Naive B cell (primary cell): Measurements from ENCODE around the gene MRPL2. TPM values are rescaled to one million over a fixed set of nuclear protein-coding genes. Genes with fewer than 3 reads are reported as not detected.
A peak's percentile ranks its signal among the peaks of the same experiment; 100 is the strongest.
"Not testable (repeated sequence)": the region's sequence is repeated elsewhere in the genome, so short reads cannot be mapped to it uniquely, and the experiment has no call there.

Experiments
- ATAC-seq, 2 donors: fragments of 150-1000 bp; cut with Tn5 transposase; 2 replicates each; pipeline ENCODE4 v1.10.0; 2021; ENCODE audit warnings: low read depth in 2 of 2, mild to moderate bottlenecking in 2 of 2, moderate library complexity in 2 of 2
- DNase-seq: peaks from one replicate; pipeline ENCODE4 v3.0.0; 2022
- H3K27ac Mint-ChIP-seq, 6 donors: one replicate each; pipeline ENCODE4 v1.8.0; 2020 to 2022; ENCODE audit warnings: mild to moderate bottlenecking in 6 of 6, mixed read lengths in 6 of 6, moderate library complexity in 5 of 6, inconsistent platforms in 2 of 6
- H3K27me3 Mint-ChIP-seq, 3 donors: one replicate each; pipeline ENCODE4 v1.8.0; 2021 to 2022; ENCODE audit warnings: mixed read lengths in 3 of 3, mild to moderate bottlenecking in 1 of 3
- H3K36me3 Mint-ChIP-seq, 2 donors: one replicate each; pipeline ENCODE4 v1.8.0; 2020 to 2022; ENCODE audit warnings: mixed read lengths in 2 of 2, inconsistent platforms in 1 of 2, mild to moderate bottlenecking in 1 of 2
- H3K4me1 Mint-ChIP-seq, 3 donors: one replicate each; pipeline ENCODE4 v1.8.0; 2020 to 2022; ENCODE audit warnings: mixed read lengths in 3 of 3, inconsistent platforms in 1 of 3, mild to moderate bottlenecking in 1 of 3, moderate library complexity in 1 of 3
- H3K4me3 Mint-ChIP-seq, 8 donors: one replicate each; pipeline ENCODE4 v1.8.0; 2020 to 2022; ENCODE audit warnings: mild to moderate bottlenecking in 8 of 8, mixed read lengths in 8 of 8, moderate library complexity in 8 of 8, inconsistent platforms in 2 of 8
- H3K9me3 Mint-ChIP-seq, 7 donors: one replicate each; pipeline ENCODE4 v1.8.0; 2020 to 2022; ENCODE audit warnings: mixed read lengths in 7 of 7, mild to moderate bottlenecking in 5 of 7, inconsistent platforms in 2 of 7, moderate library complexity in 1 of 7
- polyA plus RNA-seq, 6 donors: library from polyadenylated mRNA; unstranded; fragments of 300-500 nt; fragmentation: Illumina TruSeq; gene quantifications; one replicate each; pipeline ENCODE4 v1.2.3, GENCODE V29; 2021; ENCODE audit warnings: low read depth in 6 of 6

The MRPL2 gene
- polyA plus RNA-seq, 6 donors from 2014 or later: 27.2 to 61.1 (median 42.3) TPM

GRCh38 chr6:43091436-43091991, 32.3 kb upstream of the MRPL2 start:
- H3K27me3 Mint-ChIP-seq: no peaks in the 10 kb centered on the region

DNA sequence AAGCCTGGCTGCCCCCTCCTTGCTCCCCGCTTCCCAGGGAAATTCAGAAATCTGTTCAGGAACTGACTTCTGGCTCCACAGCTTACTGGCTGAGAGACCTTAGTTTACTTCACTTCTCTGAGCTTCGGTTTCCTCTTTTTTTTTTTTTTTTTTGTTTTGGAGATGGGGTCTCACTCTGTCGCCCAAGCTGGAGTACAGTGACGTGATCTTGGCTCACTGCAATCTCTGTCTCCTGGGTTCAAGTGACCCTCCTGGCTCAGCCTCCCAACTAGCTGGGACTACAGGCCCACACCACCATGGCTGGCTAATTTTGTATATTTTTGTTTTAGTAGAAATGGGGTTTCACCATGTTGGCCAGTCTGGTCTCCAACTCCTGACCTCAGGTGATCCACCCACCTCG, 31.8 kb upstream of the MRPL2 start:
- no peaks in the 10 kb centered on the region for H3K27me3 Mint-ChIP-seq
- peaks cover 0 to 3% (median 0%) of the 10 kb centered on the region in 3 donors for H3K4me1 Mint-ChIP-seq
- no peaks in the 10 kb centered on the region for H3K9me3 Mint-ChIP-seq
- H3K36me3 Mint-ChIP-seq: no peaks in the 10 kb centered on the region
- ATAC-seq (no peak), DNase-seq (no peak)
- peak overlapping the region in 1 of 8 donors; percentile 10 for H3K4me3 Mint-ChIP-seq
- H3K27ac Mint-ChIP-seq: peak overlapping the region in 1 of 6 donors; percentile 47

More at GRCh38 chr6:43091436-43091991, 32.3 kb upstream of the MRPL2 start:
- peaks cover 0 to 3% (median 0%) of the 10 kb centered on the region in 3 donors for H3K4me1 Mint-ChIP-seq
- peak overlapping the region in 1 of 6 donors; percentile 47 for H3K27ac Mint-ChIP-seq
- DNase-seq: no peak
- no peaks in the 10 kb centered on the region for H3K36me3 Mint-ChIP-seq
- H3K9me3 Mint-ChIP-seq: no peaks in the 10 kb centered on the region
- ATAC-seq: no peak
- no peak overlapping the region for H3K4me3 Mint-ChIP-seq

DNA sequence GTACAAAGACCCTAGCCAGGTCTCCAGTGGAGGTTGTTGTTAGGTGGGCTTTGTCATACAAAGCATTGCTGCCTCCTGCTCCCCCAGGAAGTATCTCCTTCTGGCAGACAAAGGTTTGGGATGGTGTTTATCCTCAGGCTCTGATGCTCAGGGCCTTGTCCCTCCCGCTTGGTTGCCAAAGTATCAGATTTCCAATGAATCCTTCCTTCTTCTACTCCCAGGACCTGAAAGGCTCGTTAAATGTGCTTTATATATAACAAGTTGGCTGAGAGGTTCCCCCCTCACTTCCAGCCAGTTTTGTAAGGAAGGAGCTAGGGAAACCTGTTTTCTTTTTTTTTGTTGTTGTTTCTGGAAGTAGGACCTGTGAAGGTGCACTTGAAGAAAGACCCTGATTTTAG, 31.3 kb upstream of the MRPL2 start:
- H3K4me1 Mint-ChIP-seq: peaks cover 0 to 3% (median 0%) of the 10 kb centered on the region in 3 donors
- DNase-seq (no peak), ATAC-seq (no peak)
- H3K27ac Mint-ChIP-seq: no peak overlapping the region
- H3K4me3 Mint-ChIP-seq: no peak overlapping the region
- H3K9me3 Mint-ChIP-seq: no peaks in the 10 kb centered on the region
- H3K36me3 Mint-ChIP-seq: no peaks in the 10 kb centered on the region
- no peaks in the 10 kb centered on the region for H3K27me3 Mint-ChIP-seq

DNA sequence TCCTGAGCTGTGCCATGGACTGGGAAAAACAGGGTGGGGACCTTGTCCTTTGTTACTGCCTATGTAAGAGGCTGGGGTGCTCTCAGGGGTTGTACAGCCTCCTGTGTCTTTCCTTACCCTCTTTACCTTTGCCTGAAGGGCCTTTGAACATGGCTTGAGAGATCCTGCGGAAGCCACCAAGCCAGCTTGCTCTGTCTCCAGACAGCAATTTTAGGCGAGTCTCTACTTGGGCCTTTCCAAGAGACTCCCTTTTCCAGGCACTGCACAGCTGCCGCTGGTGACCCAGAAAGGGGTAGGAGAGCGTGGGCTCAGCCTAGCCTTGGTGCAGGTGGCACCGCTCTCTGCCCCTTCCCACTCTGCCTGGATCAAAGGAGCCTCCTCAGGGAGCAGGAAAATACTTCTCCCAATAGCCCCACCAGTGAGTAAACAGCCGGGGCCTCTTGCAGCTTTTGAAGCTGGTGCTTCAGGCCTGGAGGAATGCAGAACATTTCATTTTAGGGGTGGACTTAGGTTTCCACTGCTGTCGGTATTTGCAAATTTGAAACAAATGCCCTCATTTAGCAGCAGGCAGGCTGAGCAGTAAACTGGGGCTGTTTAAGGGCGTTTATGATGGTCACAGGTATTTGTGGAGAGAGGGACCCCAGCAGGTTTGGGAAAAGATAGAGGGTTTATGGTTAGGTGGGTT, 30.8 kb upstream of the MRPL2 start:
- no peaks in the 10 kb centered on the region for H3K36me3 Mint-ChIP-seq
- ATAC-seq: no peak
- no peak for DNase-seq
- no peak overlapping the region for H3K4me3 Mint-ChIP-seq
- H3K4me1 Mint-ChIP-seq: peaks cover 0 to 3% (median 0%) of the 10 kb centered on the region in 3 donors
- H3K27me3 Mint-ChIP-seq: no peaks in the 10 kb centered on the region
- H3K9me3 Mint-ChIP-seq: no peaks in the 10 kb centered on the region
- H3K27ac Mint-ChIP-seq: no peak overlapping the region

- Mint-ChIP-seq H3K4me1 (peaks cover 0 to 3% (median 0%) of the 10 kb centered on the region in 3 donors), H3K27me3 (no peaks in the 10 kb centered on the region)
Measured at GRCh38 chr6:43089467-43089866, 30.2 kb upstream of the MRPL2 start.

GRCh38 chr6:43088654-43089056, 29.4 kb upstream of the MRPL2 start:
- DNase-seq (no peak), ATAC-seq (no peak)
- Mint-ChIP-seq H3K27ac (no peak overlapping the region), H3K9me3 (no peaks in the 10 kb centered on the region), H3K4me1 (no peaks in the 10 kb centered on the region), H3K27me3 (peaks cover 0 to 4% (median 0%) of the 10 kb centered on the region in 3 donors), H3K36me3 (no peaks in the 10 kb centered on the region), H3K4me3 (no peak overlapping the region)

More at GRCh38 chr6:43089467-43089866, 30.2 kb upstream of the MRPL2 start:
- no peaks in the 10 kb centered on the region for H3K9me3 Mint-ChIP-seq
- H3K4me3 Mint-ChIP-seq: no peak overlapping the region
- DNase-seq (no peak), ATAC-seq (no peak)
- no peaks in the 10 kb centered on the region for H3K36me3 Mint-ChIP-seq
- no peak overlapping the region for H3K27ac Mint-ChIP-seq

DNA sequence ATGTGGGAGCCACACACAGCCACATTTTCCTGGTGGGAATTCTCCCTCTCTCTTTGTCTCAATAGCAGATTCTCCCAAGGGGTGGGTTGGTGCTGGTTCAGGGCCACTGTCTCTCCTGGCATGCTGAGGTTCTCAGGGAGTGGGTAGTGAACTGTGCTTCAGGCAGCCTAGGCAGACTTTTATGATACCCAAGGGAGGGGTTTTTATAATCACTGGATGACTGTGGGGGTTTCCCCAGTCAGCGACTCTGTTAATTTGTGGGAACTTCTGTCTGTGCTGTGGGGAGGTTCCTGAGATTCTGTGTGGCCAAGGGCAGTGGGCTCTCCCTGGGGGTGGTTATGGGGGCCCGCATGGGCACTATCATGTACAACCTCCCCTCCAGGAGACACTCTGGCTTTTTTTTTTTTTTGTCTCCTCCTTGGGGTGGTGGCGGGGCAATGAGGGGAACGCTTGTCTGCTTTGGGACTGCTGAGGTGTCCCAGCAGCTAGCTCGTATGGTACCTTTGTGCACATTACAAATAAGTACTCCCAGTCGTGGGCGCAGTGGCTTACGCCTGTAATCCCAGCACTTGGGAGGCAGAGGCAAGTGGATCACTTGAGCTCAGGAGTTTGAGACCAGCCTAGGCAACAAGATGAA, 26.9 kb upstream of the MRPL2 start:
- no peak overlapping the region for H3K4me3 Mint-ChIP-seq
- H3K27me3 Mint-ChIP-seq: peaks cover 0 to 8% (median 0%) of the 10 kb centered on the region in 3 donors
- H3K27ac Mint-ChIP-seq: no peak overlapping the region
- no peaks in the 10 kb centered on the region for H3K9me3 Mint-ChIP-seq
- ATAC-seq (no peak), DNase-seq (no peak)
- no peaks in the 10 kb centered on the region for H3K36me3 Mint-ChIP-seq
- H3K4me1 Mint-ChIP-seq: no peaks in the 10 kb centered on the region

DNA sequence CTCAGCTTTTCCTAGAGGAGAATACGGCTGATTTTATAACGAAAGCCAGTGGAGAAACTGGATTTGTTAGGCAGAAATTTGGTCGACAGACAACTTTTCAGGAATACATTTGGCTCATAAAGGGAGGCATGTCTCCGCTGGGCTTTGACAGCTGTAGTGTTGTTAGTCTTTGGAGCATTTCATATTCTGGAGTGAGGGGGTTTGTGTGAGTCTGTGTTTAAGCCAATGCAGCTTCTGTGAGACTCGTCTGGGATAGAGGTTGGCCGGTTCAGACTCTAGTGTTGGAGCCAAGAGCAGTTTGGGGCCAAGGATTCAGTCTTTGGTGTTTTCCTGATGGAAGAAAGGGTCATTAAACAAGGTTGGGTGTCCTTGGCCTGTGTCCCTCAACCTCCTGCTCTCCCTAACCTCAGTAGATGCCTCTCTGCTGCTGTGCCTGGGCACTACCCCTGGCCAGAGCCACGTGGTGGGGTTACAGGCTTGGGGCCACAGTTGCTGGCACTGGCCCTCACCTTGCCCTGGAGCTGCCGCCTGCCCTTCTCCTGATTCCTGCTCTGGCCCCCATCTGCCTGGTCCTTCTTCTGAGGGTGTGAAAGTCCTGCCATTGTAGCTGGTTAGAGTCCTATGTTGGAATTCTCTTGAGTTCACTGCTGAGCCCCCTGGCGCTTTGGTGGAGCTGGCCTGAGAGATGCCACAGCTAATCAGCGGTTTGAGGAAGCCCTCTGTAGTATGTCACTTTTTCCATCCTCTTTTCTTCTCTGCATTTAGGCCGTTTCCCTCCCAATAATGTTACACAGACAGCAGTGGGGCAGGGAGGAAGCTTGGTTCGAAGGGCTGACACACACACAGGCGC, 23.8 kb upstream of the MRPL2 start:
- ATAC-seq: no peak
- Mint-ChIP-seq H3K4me1 (no peaks in the 10 kb centered on the region), H3K27ac (peak overlapping the region in 1 of 6 donors; percentile 62), H3K4me3 (no peak overlapping the region), H3K9me3 (peaks cover 0 to 2% (median 0%) of the 10 kb centered on the region in 7 donors), H3K36me3 (no peaks in the 10 kb centered on the region), H3K27me3 (peaks cover 4 to 12% (median 9%) of the 10 kb centered on the region in 3 donors)
- DNase-seq: no peak

GRCh38 chr6:43081922-43082321, 22.7 kb upstream of the MRPL2 start:
- ATAC-seq, DNase-seq, H3K36me3 Mint-ChIP-seq, H3K9me3 Mint-ChIP-seq, H3K4me3 Mint-ChIP-seq, H3K4me1 Mint-ChIP-seq: not testable (repeated sequence)
- peaks cover 15 to 21% (median 17%) of the 10 kb centered on the region in 3 donors for H3K27me3 Mint-ChIP-seq
- peak overlapping the region in 1 of 6 donors; percentile 85 for H3K27ac Mint-ChIP-seq

DNA sequence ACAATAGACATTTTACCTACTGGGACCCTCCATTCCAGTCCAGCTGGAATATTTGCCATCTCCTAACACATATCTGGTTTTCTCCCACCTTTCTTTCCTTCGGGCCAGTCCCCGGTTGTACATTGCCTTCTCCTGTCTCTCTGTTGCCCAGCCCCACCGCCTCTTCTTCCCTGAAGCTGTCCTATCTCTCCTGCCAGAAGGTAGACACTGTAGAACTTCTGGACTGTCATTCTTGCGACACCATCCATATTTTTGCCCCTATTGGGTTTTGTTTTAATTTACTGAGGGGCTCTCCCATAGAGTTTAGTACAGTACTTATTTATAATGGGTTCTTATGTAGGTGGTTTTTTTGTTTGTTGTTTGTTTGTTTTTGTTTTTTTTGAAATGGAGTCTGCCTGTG, 21.8 kb upstream of the MRPL2 start:
- H3K36me3 Mint-ChIP-seq: no peaks in the 10 kb centered on the region
- H3K9me3 Mint-ChIP-seq: peaks cover 0 to 2% (median 0%) of the 10 kb centered on the region in 7 donors
- ATAC-seq: no peak

DNA sequence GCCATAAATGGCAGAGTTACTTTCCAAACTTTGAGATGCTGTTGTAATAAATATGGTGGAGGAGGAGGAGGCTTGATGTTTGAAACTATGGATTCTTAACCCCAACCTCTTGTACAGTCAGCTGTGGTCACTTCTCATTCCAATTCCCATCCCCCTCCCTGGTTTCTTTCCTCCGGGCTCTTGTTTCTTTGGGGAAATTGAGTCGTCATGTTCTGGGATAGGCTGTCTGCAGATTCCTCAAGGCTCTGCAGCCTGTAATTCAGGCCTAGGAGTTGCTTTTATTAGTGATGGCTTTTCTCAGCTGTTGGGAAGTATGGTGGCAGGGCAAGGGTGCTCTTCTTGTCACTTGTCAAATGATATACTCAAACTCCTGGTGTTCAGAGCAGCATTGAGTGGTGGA, 19.5 kb upstream of the MRPL2 start:
- H3K9me3 Mint-ChIP-seq: peaks cover 0 to 2% (median 0%) of the 10 kb centered on the region in 7 donors
- H3K4me1 Mint-ChIP-seq: peaks cover 0 to 20% (median 9%) of the 10 kb centered on the region in 3 donors
- DNase-seq: no peak
- H3K27me3 Mint-ChIP-seq: peaks cover 17 to 19% (median 17%) of the 10 kb centered on the region in 3 donors
- peaks cover 0 to 3% of the 10 kb centered on the region in 2 donors for H3K36me3 Mint-ChIP-seq
- no peak for ATAC-seq
- H3K4me3 Mint-ChIP-seq: no peak overlapping the region
- H3K27ac Mint-ChIP-seq: peak overlapping the region in 1 of 6 donors; percentile 73

More for the DNA sequence above, 21.8 kb upstream of the MRPL2 start:
- Mint-ChIP-seq H3K27ac (peak overlapping the region in 1 of 6 donors; percentile 10), H3K27me3 (peaks cover 17 to 21% (median 19%) of the 10 kb centered on the region in 3 donors), H3K4me3 (peak overlapping the region in 1 of 8 donors; percentile 62), H3K4me1 (peaks cover 0 to 13% (median 9%) of the 10 kb centered on the region in 3 donors)
- DNase-seq: no peak

GRCh38 chr6:43077981-43078511, 18.8 kb upstream of the MRPL2 start:
- H3K4me3 Mint-ChIP-seq: peak overlapping the region in 4 of 8 donors; percentile 12 to 60 (median 32)
- ATAC-seq (no peak), DNase-seq (no peak)
- H3K27ac Mint-ChIP-seq: no peak overlapping the region
- H3K36me3 Mint-ChIP-seq: peaks cover under 1 to 4% of the 10 kb centered on the region in 2 donors
- H3K9me3 Mint-ChIP-seq: peaks cover 0 to 2% (median 0%) of the 10 kb centered on the region in 7 donors
- H3K4me1 Mint-ChIP-seq: peaks cover 0 to 20% (median 9%) of the 10 kb centered on the region in 3 donors
- H3K27me3 Mint-ChIP-seq: peaks cover 13 to 19% (median 17%) of the 10 kb centered on the region in 3 donors
